Fibroblast of upper back skin (primary cell): Measurements from ENCODE around the gene INAFM2.

ENCODE experiments used
- DNase-seq: peaks from one replicate; pipeline ENCODE4 v3.0.0-alpha.2; 2013

Gene INAFM2

GRCh38 chr15:40323239-40323952 is at the start of gene INAFM2:
INAFM2 (plus strand) TSS chr15:40323692; CDS start chr15:40324056, 364 bp downstream.
- peak; percentile 95 for DNase-seq

DNA sequence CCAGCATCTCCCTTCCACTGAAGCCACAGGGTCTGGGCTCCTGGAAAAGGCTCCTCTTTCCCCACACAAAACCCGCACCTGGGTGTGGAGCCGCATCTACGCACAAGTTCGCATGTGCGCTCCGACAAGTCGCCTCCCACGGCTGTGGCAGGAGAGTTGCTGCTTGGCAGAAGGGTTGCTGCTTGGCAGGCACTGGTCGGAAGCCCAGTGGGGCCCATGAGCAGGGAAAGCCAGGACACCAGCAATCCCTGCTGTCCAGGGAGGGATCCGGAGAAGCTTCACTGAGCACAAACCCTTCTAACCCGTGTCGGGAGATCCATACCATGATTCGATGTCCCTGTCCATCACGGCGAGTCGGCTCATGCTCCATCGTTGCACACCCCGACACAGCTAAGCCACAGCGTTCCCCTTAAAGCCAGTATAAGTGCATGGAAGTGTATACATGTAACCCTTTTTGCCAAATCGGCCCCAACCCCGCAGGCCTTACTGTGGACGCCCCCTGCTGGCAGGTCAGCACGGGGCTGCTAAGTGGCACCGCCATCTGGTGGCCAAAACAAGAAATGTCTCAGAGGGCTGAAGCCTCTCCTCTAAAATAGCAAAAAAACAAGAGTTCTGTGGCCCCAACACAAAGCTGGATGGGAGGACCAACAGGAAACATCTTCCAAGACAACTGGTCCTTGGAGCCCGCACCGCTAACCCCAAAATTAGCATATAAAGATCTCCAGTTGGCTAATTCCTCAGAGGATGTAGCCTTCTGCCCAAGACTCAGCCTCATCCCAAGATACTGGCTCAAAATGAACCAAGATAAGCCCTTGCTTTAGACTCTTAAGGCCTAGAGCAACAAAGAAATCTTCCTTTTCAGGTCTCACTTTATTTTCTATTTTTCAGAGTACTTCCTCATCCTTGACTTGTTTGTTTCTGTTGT is 48.9 kb upstream of the INAFM2 start:
- DNase-seq: peak; percentile 73

DNA sequence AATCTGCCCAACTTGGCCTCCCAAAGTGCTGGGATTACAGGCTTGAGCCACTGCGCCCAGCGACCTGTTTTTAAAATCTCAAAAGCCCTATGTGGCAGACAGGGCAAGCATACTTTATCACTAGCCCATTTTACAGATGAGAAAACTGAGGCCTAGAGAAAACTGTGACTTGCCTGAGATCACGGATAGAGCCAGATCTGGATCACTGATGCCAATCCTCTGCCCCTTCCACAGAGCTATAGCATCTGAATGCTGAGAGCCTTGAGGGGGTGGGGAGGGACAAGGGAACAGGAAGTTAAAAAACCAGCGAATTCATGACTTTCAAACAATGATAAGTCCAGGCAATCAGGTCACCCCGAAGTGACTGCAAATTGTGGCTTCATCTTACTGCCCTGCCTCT is 48.0 kb upstream of the INAFM2 start:
- no peak for DNase-seq

- no peak for DNase-seq
These were observed 47.5 kb upstream of the INAFM2 start for GRCh38 chr15:40275954-40276353.

GRCh38 chr15:40276927-40277326 is 46.6 kb upstream of the INAFM2 start:
- no peak for DNase-seq

GRCh38 chr15:40277471-40277870 is 46.0 kb upstream of the INAFM2 start:
- DNase-seq: no peak

GRCh38 chr15:40278026-40278425 is 45.5 kb upstream of the INAFM2 start:
- no peak for DNase-seq

GRCh38 chr15:40279437-40280141 is 43.9 kb upstream of the INAFM2 start:
- DNase-seq: peak; percentile 38

DNA sequence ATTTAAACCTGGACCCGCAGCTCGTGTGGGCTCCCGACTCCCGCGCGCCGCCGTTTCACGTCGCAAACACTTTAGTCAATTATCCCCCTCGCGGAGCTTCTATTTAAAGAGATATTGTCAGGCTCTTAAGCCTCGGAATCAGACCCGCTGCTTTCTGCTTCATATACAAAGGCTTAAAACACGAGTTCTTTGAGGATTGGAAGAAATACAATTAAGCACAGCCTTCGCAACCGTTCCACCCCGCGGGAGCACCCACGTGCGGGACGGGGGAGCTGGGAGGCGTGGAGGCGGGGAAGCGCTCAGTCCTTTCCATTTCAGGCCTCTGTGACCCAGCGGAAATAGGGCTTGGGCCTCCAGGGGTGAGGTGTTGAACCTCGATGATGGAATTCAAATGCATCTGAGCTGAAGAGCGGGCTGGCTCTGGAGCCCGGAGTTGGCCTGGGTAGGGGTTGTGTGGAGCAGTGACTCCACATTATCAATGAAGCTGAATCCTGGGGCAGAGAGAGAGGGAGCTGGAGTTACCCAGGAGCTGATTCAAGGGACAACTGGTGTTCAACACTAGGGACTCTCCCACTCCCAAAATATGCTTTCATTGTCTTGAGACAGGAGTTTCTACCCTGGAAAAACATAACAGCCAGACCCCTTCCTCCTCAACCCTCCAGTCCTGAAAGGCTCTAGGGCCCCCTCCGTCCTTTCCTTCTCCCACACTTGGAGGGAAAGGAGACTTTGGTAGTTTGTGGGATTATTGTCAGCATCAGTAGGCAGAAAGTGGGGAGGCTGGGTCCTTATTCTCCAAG is 43.0 kb upstream of the INAFM2 start:
- DNase-seq: no peak

DNA sequence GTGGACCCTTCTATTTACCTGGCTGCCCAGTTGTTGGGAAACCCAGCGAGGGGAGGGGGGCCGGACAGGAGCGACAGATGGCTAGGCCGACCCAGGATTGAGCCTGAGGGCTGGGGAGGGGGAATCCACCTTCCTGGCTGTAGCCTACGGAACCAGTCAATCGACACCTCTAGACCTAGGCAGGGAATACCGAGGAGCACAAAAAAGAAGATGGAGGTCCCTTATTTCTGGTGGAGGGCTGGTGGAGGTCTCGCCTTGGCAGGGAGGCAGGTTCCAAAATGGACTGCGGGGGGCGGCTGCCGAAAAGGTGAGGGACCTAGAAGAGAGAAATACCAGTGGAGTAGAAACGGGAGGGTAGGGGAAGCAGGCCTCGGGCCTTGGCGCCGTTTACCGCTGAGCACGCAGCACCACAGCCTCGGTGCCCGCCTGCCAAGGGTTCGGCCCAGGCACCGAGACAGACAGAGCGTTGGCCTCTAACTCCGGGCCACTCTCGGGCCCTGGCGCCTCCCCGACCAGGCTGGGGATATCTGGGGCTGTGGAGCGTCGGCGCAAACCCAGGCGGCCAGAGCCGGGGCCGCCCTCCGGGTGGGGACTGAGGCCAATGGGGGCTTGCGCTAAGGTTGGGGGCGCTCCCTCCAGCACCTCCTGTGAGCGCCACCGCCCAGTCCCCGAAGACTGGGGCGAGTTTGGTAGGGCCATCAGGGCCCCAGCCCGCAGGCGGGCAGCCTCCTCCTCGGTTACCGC is 42.3 kb upstream of the INAFM2 start:
- no peak for DNase-seq

GRCh38 chr15:40281801-40282146 is 41.7 kb upstream of the INAFM2 start:
- no peak for DNase-seq

GRCh38 chr15:40282147-40282868 is 41.2 kb upstream of the INAFM2 start:
- DNase-seq: no peak

GRCh38 chr15:40282869-40283614 is 40.5 kb upstream of the INAFM2 start, which contains the start of gene ANKRD63:
ANKRD63 (minus strand) TSS chr15:40283064; CDS start chr15:40282586, 478 bp downstream.
- DNase-seq: no peak

DNA sequence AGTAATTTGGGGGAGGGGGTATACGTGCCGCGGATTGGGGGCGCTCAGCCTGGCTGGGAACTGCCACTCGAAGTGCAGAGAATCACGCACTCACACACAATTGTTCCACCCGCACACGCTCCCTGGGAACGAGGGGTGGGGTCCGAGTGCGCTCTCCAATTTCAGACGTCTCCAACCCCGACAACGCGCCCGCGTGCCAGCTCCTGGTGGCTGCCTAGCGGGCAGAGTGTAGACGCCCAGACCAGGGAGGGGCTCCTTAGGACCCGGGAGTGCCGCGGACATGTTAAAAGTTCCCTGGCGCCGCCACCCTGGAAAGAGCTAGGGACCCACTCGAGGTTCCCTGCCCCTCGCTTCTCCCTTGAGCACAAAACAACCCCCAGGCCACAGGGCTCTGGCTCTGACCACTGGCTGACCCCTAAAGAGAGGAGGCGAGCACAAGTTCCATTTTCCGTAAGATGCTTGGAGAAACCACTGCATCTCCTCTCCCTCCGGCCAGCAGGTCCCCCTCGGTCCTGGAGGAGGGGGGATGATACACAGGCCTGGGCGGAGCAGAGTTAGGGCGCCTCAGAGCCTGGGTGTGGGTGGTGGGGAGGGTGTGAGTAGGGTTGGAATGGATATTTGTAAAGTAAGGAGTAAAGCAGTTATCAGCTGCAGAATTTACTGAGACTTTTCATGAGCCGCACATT is 39.7 kb upstream of the INAFM2 start:
- no peak for DNase-seq

GRCh38 chr15:40285151-40285550 is 38.3 kb upstream of the INAFM2 start:
- no peak for DNase-seq

DNA sequence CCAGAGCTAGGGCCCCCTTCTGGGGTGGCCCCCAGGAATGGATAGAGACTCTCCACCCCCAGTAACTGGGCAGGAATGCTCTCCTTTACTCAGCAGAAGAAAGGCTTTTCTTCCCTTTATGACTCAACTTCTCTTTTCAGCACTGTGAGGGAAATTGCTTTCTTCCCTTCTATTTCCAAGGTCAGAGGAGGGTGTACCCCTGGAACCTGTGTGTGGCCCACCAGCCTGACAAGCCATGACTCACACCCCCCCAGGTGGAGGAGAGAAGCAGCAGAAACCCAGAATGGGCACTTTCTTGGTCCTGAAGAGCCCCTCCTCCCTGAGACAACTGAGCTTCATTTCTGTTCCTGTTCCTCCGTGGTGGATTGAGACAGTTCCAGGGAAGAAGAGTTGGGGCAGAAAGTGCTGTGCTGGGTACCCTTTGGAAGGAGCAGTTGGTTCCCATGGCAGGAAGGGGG is 37.9 kb upstream of the INAFM2 start:
- DNase-seq: peak; percentile 19

DNA sequence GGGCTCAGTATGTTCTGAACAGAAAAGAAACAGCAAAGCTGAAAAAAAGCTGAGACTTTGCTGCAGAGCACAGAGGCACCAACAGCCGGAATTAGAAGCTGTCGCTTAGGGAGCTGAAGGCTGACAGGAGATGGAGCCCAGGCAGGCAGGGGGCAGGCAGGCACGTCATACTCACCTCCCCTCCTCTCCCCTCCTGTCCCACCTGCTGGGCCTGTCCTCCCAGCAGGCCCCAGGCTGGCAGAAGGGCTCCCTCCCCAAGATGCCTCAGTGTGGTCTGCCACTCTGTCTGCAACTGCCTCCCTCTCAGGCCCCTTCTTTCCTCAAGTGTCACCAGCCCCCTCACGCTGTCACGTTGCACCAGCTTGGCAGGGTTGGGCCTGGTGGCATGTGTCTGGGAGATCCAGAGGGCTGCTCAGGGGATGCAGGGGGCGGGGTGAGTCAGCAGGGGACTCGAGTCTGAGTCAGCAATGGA is 37.4 kb upstream of the INAFM2 start:
- DNase-seq: no peak

DNA sequence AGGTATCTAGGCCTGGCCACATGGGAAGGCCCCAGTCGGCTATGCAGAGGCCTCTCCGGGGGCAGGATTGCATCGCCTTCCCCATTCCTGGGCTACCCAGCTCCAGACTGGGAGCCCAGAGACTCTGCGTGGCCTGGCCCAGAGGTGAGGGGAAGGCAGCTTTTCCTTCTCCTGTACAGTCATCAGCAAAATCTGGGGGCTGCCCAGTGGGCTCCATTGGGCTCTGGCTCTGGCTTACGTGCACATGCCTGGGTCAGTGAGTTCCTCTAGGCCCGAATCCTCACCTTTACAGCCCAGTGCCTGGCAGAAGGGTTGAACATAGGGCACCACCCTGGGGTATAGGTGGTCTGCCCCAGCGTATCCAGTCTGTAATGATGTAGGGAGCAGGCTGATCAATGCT is 36.7 kb upstream of the INAFM2 start:
- DNase-seq: no peak

DNA sequence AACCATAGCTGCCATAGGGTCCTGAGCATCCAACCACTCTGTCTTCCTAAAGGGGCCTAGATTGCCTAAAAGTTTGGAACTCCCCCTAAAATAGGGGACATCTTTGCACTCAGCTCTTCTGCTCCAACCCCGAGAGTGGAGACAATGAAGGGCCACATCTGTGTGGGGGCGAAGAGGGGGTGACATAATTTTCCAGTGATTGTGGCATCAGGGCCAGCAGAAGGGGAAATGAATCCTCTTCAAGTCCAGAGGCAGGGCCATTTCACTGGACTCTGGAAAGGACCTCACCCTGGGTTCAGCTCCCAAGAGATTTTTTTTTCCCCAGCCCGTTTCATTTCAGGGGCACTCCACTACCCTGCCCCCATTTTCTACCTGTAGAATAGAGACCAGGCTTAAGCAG is 36.0 kb upstream of the INAFM2 start:
- no peak for DNase-seq

- no peak for DNase-seq
These were observed 35.5 kb upstream of the INAFM2 start for GRCh38 chr15:40287968-40288367.
